Measurements from ENCODE around the gene ADGRB3. TPM values are rescaled to one million over a fixed set of nuclear protein-coding genes. Genes with fewer than 3 reads are reported as not detected.
A peak's percentile ranks its signal among the peaks of the same experiment; 100 is the strongest.

Gene ADGRB3
- total and polyA plus RNA-seq, 5 donors = 0.88 to 2.6 (median 1.5) TPM

GRCh38 chr6:69164564-69165229 lies 529.6 kb downstream of the ADGRB3 start:
- ATAC-seq (peak in 1 of 2 donors; percentile 56), DNase-seq (no peak)
- Histone ChIP-seq H3K4me1 (ENCODE audit: control insufficient read depth, insufficient read depth, low read length) (peaks cover 2% of the 10 kb centered on the region), H3K4me3 (ENCODE audit: low read length) (no peak overlapping the region), H3K9me3 (ENCODE audit: control insufficient read depth, low read length) (no peaks in the 10 kb centered on the region), H3K27me3 (ENCODE audit: control insufficient read depth, insufficient read depth) (no peaks in the 10 kb centered on the region), H3K27ac (ENCODE audit: low read length) (no peak overlapping the region)
- intact Hi-C loops (cut with DNase I) = no loop called here
- WGBS = 42% methylated on average over 4 of the region's 4 CpGs

GRCh38 chr6:69179681-69180080 lies 544.6 kb downstream of the ADGRB3 start:
- no peak overlapping the region for H3K27ac ChIP-seq (ENCODE audit: low read length)
- H3K4me1 ChIP-seq (ENCODE audit: control insufficient read depth, insufficient read depth, low read length) = no peaks in the 10 kb centered on the region
- no peak for ATAC-seq

GRCh38 chr6:69180361-69181067 lies 545.4 kb downstream of the ADGRB3 start:
- Histone ChIP-seq H3K27ac (ENCODE audit: low read length) (no peak overlapping the region), H3K27me3 (ENCODE audit: control insufficient read depth, insufficient read depth) (no peaks in the 10 kb centered on the region), H3K4me1 (ENCODE audit: control insufficient read depth, insufficient read depth, low read length) (no peaks in the 10 kb centered on the region), H3K9me3 (ENCODE audit: control insufficient read depth, low read length) (no peaks in the 10 kb centered on the region), H3K4me3 (ENCODE audit: low read length) (no peak overlapping the region)
- DNase-seq = no peak
- intact Hi-C loops (cut with DNase I) = no loop called here
- WGBS = 86% methylated on average over 7 of the region's 7 CpGs
- no peak for ATAC-seq

More at GRCh38 chr6:69179681-69180080, 544.6 kb downstream of the ADGRB3 start:
- no peaks in the 10 kb centered on the region for H3K27me3 ChIP-seq (ENCODE audit: control insufficient read depth, insufficient read depth)
- H3K4me3 ChIP-seq (ENCODE audit: low read length) = no peak overlapping the region
- intact Hi-C loops (cut with DNase I) = no loop called here
- no peaks in the 10 kb centered on the region for H3K9me3 ChIP-seq (ENCODE audit: control insufficient read depth, low read length)
- no peak for DNase-seq

- DNase-seq = no peak
- Histone ChIP-seq H3K4me1 (ENCODE audit: control insufficient read depth, insufficient read depth, low read length) (no peaks in the 10 kb centered on the region), H3K27ac (ENCODE audit: low read length) (no peak overlapping the region), H3K4me3 (ENCODE audit: low read length) (no peak overlapping the region), H3K9me3 (ENCODE audit: control insufficient read depth, low read length) (no peaks in the 10 kb centered on the region), H3K27me3 (ENCODE audit: control insufficient read depth, insufficient read depth) (no peaks in the 10 kb centered on the region)
- WGBS = 86% methylated on average over 3 of the region's 3 CpGs
- ATAC-seq = no peak
- intact Hi-C loops (cut with DNase I) = no loop called here
Observed at GRCh38 chr6:69181964-69182363, 546.9 kb downstream of the ADGRB3 start.

- no peaks in the 10 kb centered on the region for H3K9me3 ChIP-seq (ENCODE audit: control insufficient read depth, low read length)
- intact Hi-C loops (cut with DNase I) = no loop called here
- no peaks in the 10 kb centered on the region for H3K27me3 ChIP-seq (ENCODE audit: control insufficient read depth, insufficient read depth)
- ATAC-seq (no peak), DNase-seq (no peak)
- H3K4me3 ChIP-seq (ENCODE audit: low read length) = no peak overlapping the region
- 67% methylated on average over 3 of the region's 3 CpGs for WGBS
- no peaks in the 10 kb centered on the region for H3K4me1 ChIP-seq (ENCODE audit: control insufficient read depth, insufficient read depth, low read length)
- H3K27ac ChIP-seq (ENCODE audit: low read length) = no peak overlapping the region
Observed at GRCh38 chr6:69185276-69185675, 550.2 kb downstream of the ADGRB3 start.

- 18% methylated on average over 2 of the region's 2 CpGs for WGBS
- H3K27ac ChIP-seq (ENCODE audit: low read length) = no peak overlapping the region
- no peak overlapping the region for H3K4me3 ChIP-seq (ENCODE audit: low read length)
- DNase-seq (no peak), ATAC-seq (no peak)
- H3K9me3 ChIP-seq (ENCODE audit: control insufficient read depth, low read length) = no peaks in the 10 kb centered on the region
- no peaks in the 10 kb centered on the region for H3K4me1 ChIP-seq (ENCODE audit: control insufficient read depth, insufficient read depth, low read length)
- intact Hi-C loops (cut with DNase I) = no loop called here
- no peaks in the 10 kb centered on the region for H3K27me3 ChIP-seq (ENCODE audit: control insufficient read depth, insufficient read depth)
Observed at GRCh38 chr6:69202768-69203167, 567.7 kb downstream of the ADGRB3 start.

GRCh38 chr6:69216127-69216526 lies 581.0 kb downstream of the ADGRB3 start:
- DNase-seq = no peak
- no peak overlapping the region for H3K4me3 ChIP-seq (ENCODE audit: low read length)

GRCh38 chr6:69217343-69217742 lies 582.3 kb downstream of the ADGRB3 start:
- H3K9me3 ChIP-seq (ENCODE audit: control insufficient read depth, low read length) = no peaks in the 10 kb centered on the region
- ATAC-seq = no peak
- 74% methylated on average over 2 of the region's 2 CpGs for WGBS
- no peaks in the 10 kb centered on the region for H3K4me1 ChIP-seq (ENCODE audit: control insufficient read depth, insufficient read depth, low read length)
- H3K27ac ChIP-seq (ENCODE audit: low read length) = no peak overlapping the region
- no peak for DNase-seq
- no peak overlapping the region for H3K4me3 ChIP-seq (ENCODE audit: low read length)
- intact Hi-C loops (cut with DNase I) = no loop called here
- no peaks in the 10 kb centered on the region for H3K27me3 ChIP-seq (ENCODE audit: control insufficient read depth, insufficient read depth)

More at GRCh38 chr6:69216127-69216526, 581.0 kb downstream of the ADGRB3 start:
- H3K9me3 ChIP-seq (ENCODE audit: control insufficient read depth, low read length) = no peaks in the 10 kb centered on the region
- intact Hi-C loops (cut with DNase I) = no loop called here
- WGBS = 68% methylated on average over 1 of the region's 1 CpG
- no peak for ATAC-seq
- no peaks in the 10 kb centered on the region for H3K27me3 ChIP-seq (ENCODE audit: control insufficient read depth, insufficient read depth)
- no peak overlapping the region for H3K27ac ChIP-seq (ENCODE audit: low read length)
- no peaks in the 10 kb centered on the region for H3K4me1 ChIP-seq (ENCODE audit: control insufficient read depth, insufficient read depth, low read length)

- Histone ChIP-seq H3K9me3 (ENCODE audit: control insufficient read depth, low read length) (no peaks in the 10 kb centered on the region), H3K4me3 (ENCODE audit: low read length) (no peak overlapping the region), H3K27ac (ENCODE audit: low read length) (no peak overlapping the region), H3K27me3 (ENCODE audit: control insufficient read depth, insufficient read depth) (no peaks in the 10 kb centered on the region), H3K4me1 (ENCODE audit: control insufficient read depth, insufficient read depth, low read length) (no peaks in the 10 kb centered on the region)
- no peak for DNase-seq
- intact Hi-C loops (cut with DNase I) = no loop called here
- no peak for ATAC-seq
- 79% methylated on average over 3 of the region's 3 CpGs for WGBS
Observed at GRCh38 chr6:69220375-69220774, 585.3 kb downstream of the ADGRB3 start.

- no peaks in the 10 kb centered on the region for H3K4me1 ChIP-seq (ENCODE audit: control insufficient read depth, insufficient read depth, low read length)
- DNase-seq (no peak), ATAC-seq (no peak)
- intact Hi-C loops (cut with DNase I) = no loop called here
- 43% methylated on average over 3 of the region's 3 CpGs for WGBS
- no peak overlapping the region for H3K4me3 ChIP-seq (ENCODE audit: low read length)
- H3K9me3 ChIP-seq (ENCODE audit: control insufficient read depth, low read length) = no peaks in the 10 kb centered on the region
- H3K27ac ChIP-seq (ENCODE audit: low read length) = no peak overlapping the region
- H3K27me3 ChIP-seq (ENCODE audit: control insufficient read depth, insufficient read depth) = no peaks in the 10 kb centered on the region
Observed at GRCh38 chr6:69232008-69232407, 596.9 kb downstream of the ADGRB3 start.

GRCh38 chr6:69232496-69232895 lies 597.4 kb downstream of the ADGRB3 start:
- 11% methylated on average over 8 of the region's 8 CpGs for WGBS
- ATAC-seq = no peak
- no peaks in the 10 kb centered on the region for H3K9me3 ChIP-seq (ENCODE audit: control insufficient read depth, low read length)

More at GRCh38 chr6:69232496-69232895, 597.4 kb downstream of the ADGRB3 start:
- no peak overlapping the region for H3K4me3 ChIP-seq (ENCODE audit: low read length)
- H3K27me3 ChIP-seq (ENCODE audit: control insufficient read depth, insufficient read depth) = no peaks in the 10 kb centered on the region
- intact Hi-C loops (cut with DNase I) = no loop called here
- DNase-seq = no peak
- no peaks in the 10 kb centered on the region for H3K4me1 ChIP-seq (ENCODE audit: control insufficient read depth, insufficient read depth, low read length)
- H3K27ac ChIP-seq (ENCODE audit: low read length) = no peak overlapping the region
